ENCODE measurements around the gene DPP10. TPM values are rescaled to one million over a fixed set of nuclear protein-coding genes. Genes with fewer than 3 reads are reported as not detected.

Gene DPP10
- total RNA-seq, 1 experiment from 2014 or later = not detected

- DNase-seq (ENCODE audit: low read depth, low spot score) (no peak), ATAC-seq (no peak)
- H3K4me3 ChIP-seq (ENCODE audit: low read depth in 2 of 2, low read length in 2 of 2) = no peak overlapping the region
- intact Hi-C loops (cut with micrococcal nuclease; ENCODE audit: unreplicated experiment) (no loop called here), in situ Hi-C loops (cut with HindIII; ENCODE audit: low pct_unique_long_range_greater_than_20kb, low sequenced_read_pairs) (no loop called here)
- no peaks in the 10 kb centered on the region for H3K27me3 ChIP-seq (ENCODE audit: control insufficient read depth, insufficient read depth, low read length)
- ChIA-PET CTCF (no interaction called here), POLR2A (no interaction called here)
- no TSS peak for BruUV-seq (replicated peaks)
- no peaks in the 10 kb centered on the region for H3K9me3 ChIP-seq (ENCODE audit: control insufficient read depth, insufficient read depth, low read depth, low read length)
- no peaks in the 10 kb centered on the region for H3K36me3 ChIP-seq (ENCODE audit: control insufficient read depth, insufficient read depth, low read length)
- H3K4me1 ChIP-seq (ENCODE audit: control insufficient read depth, insufficient read depth, low read length) = no peaks in the 10 kb centered on the region
- TF ChIP-seq REST (IDR thresholded peaks at IDR 0.05; ENCODE audit: insufficient read depth in 1 of 2, low read depth in 2 of 2, low read length in 1 of 2) = no peak
- no peak for TF ChIP-seq TCF7L2 (IDR thresholded peaks at IDR 0.05; ENCODE audit: low read depth, low read length)
- TF ChIP-seq CTCF (IDR thresholded peaks at IDR 0.05) = no peak; the same call in 1 of the 2 replicates
- TF ChIP-seq POLR2AphosphoS5 (IDR thresholded peaks at IDR 0.05; ENCODE audit: low read depth, low read length) = no peak
- no peak for TF ChIP-seq SIN3A (IDR thresholded peaks at IDR 0.05; ENCODE audit: borderline replicate concordance, insufficient read depth, low read depth, low read length)
- no peak overlapping the region for H3K27ac ChIP-seq (ENCODE audit: low read length)
Observed at GRCh38 chr2:115650827-115651226, 1208.4 kb downstream of the DPP10 start.

- no TSS peak for BruUV-seq (replicated peaks)
- no peak for DNase-seq (ENCODE audit: low read depth, low spot score)
- POLR2A ChIA-PET = no interaction called here
- Histone ChIP-seq H3K4me1 (ENCODE audit: control insufficient read depth, insufficient read depth, low read length) (no peaks in the 10 kb centered on the region), H3K36me3 (ENCODE audit: control insufficient read depth, insufficient read depth, low read length) (no peaks in the 10 kb centered on the region), H3K27ac (ENCODE audit: low read length) (no peak overlapping the region), H3K27me3 (ENCODE audit: control insufficient read depth, insufficient read depth, low read length) (no peaks in the 10 kb centered on the region), H3K9me3 (ENCODE audit: control insufficient read depth, insufficient read depth, low read depth, low read length) (no peaks in the 10 kb centered on the region), H3K4me3 (ENCODE audit: low read depth in 2 of 2, low read length in 2 of 2) (no peak overlapping the region)
- in situ Hi-C loops (cut with HindIII; ENCODE audit: low pct_unique_long_range_greater_than_20kb, low sequenced_read_pairs) = no loop called here
- TF ChIP-seq TCF7L2 (IDR thresholded peaks at IDR 0.05; ENCODE audit: low read depth, low read length) (no peak), POLR2AphosphoS5 (IDR thresholded peaks at IDR 0.05; ENCODE audit: low read depth, low read length) (no peak), SIN3A (IDR thresholded peaks at IDR 0.05; ENCODE audit: borderline replicate concordance, insufficient read depth, low read depth, low read length) (no peak), CTCF (IDR thresholded peaks at IDR 0.05) (no peak), REST (IDR thresholded peaks at IDR 0.05; ENCODE audit: insufficient read depth in 1 of 2, low read depth in 2 of 2, low read length in 1 of 2) (no peak)
- CTCF ChIA-PET = interaction anchor here (0.6 kb wide), 1 partner anchor 19 kb away, joined by 4 read pairs; no protein-coding TSS in a partner anchor
- intact Hi-C loops (cut with micrococcal nuclease; ENCODE audit: unreplicated experiment) = no loop called here
- no peak for ATAC-seq
Observed at GRCh38 chr2:115652652-115653051, 1210.2 kb downstream of the DPP10 start.
